Measurements from ENCODE around the gene TEX52. TPM values are rescaled to one million over a fixed set of nuclear protein-coding genes. Genes with fewer than 3 reads are reported as not detected.
A peak's percentile ranks its signal among the peaks of the same experiment; 100 is the strongest.

Gene TEX52
- total and polyA plus RNA-seq, 4 donors = not detected

- no peaks in the 10 kb centered on the region for H3K27me3 ChIP-seq (ENCODE audit: control insufficient read depth in 4 of 4, insufficient read depth in 4 of 4, low read length in 3 of 4)
- no peak overlapping the region for H3K9ac ChIP-seq (ENCODE audit: low read depth in 1 of 2, low read length in 2 of 2)
- TF ChIP-seq CTCF (IDR thresholded peaks at IDR 0.05; ENCODE audit: low read depth, low read length, missing input control) (no peak), GABPA (IDR thresholded peaks at IDR 0.05 in 1 of 2, conservative IDR thresholded peaks at IDR 0.05 in 1 of 2) (peak in 1 of 2 donors; percentile 58), REST (IDR thresholded peaks at IDR 0.05) (no peak), JUND (IDR thresholded peaks at IDR 0.05) (no peak), FOXA1 (IDR thresholded peaks at IDR 0.05) (no peak), NR2F2 (IDR thresholded peaks at IDR 0.05) (peak; percentile 83), SP1 (IDR thresholded peaks at IDR 0.05) (no peak), RXRA (IDR thresholded peaks at IDR 0.05) (peak in 1 of 2 donors; percentile 21)
- peaks cover 0 to 10% (median 2%) of the 10 kb centered on the region in 4 donors for H3K36me3 ChIP-seq (ENCODE audit: control insufficient read depth in 4 of 4, insufficient read depth in 3 of 4, low read depth in 1 of 4, low read length in 3 of 4)
- peaks cover 2 to 10% (median 8%) of the 10 kb centered on the region in 4 donors for H3K4me1 ChIP-seq (ENCODE audit: control insufficient read depth in 4 of 4, insufficient read depth in 4 of 4, low read length in 3 of 4)
- no peaks in the 10 kb centered on the region for H3K9me3 ChIP-seq (ENCODE audit: control insufficient read depth in 4 of 4, low read length in 3 of 4)
- H3K4me3 ChIP-seq (ENCODE audit: low read depth in 1 of 3, low read length in 3 of 3) = no peak overlapping the region
- no peak for DNase-seq (ENCODE audit: low spot score)
- whole genome bisulfite sequencing = 66% methylated on average over 6 of the region's 6 CpGs
- H3K27ac ChIP-seq (ENCODE audit: low read depth in 1 of 2, low read length in 2 of 2) = peak overlapping the region in 1 of 2 donors; percentile 9
Observed at GRCh38 chr12:2845280-2845679, 11.6 kb downstream of the TEX52 start.

- Histone ChIP-seq H3K9ac (ENCODE audit: low read depth in 1 of 2, low read length in 2 of 2) (no peak overlapping the region), H3K4me3 (ENCODE audit: low read depth in 1 of 3, low read length in 3 of 3) (no peak overlapping the region), H3K27ac (ENCODE audit: low read depth in 1 of 2, low read length in 2 of 2) (peak overlapping the region; percentile 9 to 42), H3K4me1 (ENCODE audit: control insufficient read depth in 4 of 4, insufficient read depth in 4 of 4, low read length in 3 of 4) (peaks cover 2 to 10% (median 8%) of the 10 kb centered on the region in 4 donors), H3K36me3 (ENCODE audit: control insufficient read depth in 4 of 4, insufficient read depth in 3 of 4, low read depth in 1 of 4, low read length in 3 of 4) (peaks cover 0 to 10% (median 2%) of the 10 kb centered on the region in 4 donors), H3K27me3 (ENCODE audit: control insufficient read depth in 4 of 4, insufficient read depth in 4 of 4, low read length in 3 of 4) (no peaks in the 10 kb centered on the region), H3K9me3 (ENCODE audit: control insufficient read depth in 4 of 4, low read length in 3 of 4) (no peaks in the 10 kb centered on the region)
- 91% methylated on average over 9 of the region's 9 CpGs for WGBS
- TF ChIP-seq JUND (IDR thresholded peaks at IDR 0.05) = no peak
- no peak for TF ChIP-seq SP1 (IDR thresholded peaks at IDR 0.05)
- no peak for TF ChIP-seq ATF3 (IDR thresholded peaks at IDR 0.05)
- TF ChIP-seq TAF1 (conservative IDR thresholded peaks at IDR 0.05) = no peak
- TF ChIP-seq NR2F2 (IDR thresholded peaks at IDR 0.05) = no peak
- TF ChIP-seq MAX (IDR thresholded peaks at IDR 0.05) = no peak
- TF ChIP-seq FOXA1 (IDR thresholded peaks at IDR 0.05) = no peak
- no peak for TF ChIP-seq CTCF (IDR thresholded peaks at IDR 0.05; ENCODE audit: low read depth, low read length, missing input control)
- TF ChIP-seq REST (IDR thresholded peaks at IDR 0.05) = no peak
- TF ChIP-seq EGR1 (IDR thresholded peaks at IDR 0.05; ENCODE audit: low read depth in 2 of 2) = no peak
- TF ChIP-seq GABPA (IDR thresholded peaks at IDR 0.05 in 1 of 2, conservative IDR thresholded peaks at IDR 0.05 in 1 of 2) = no peak
- TF ChIP-seq RXRA (IDR thresholded peaks at IDR 0.05) = no peak
- no peak for TF ChIP-seq FOXA2 (IDR thresholded peaks at IDR 0.05)
- no peak for TF ChIP-seq HNF4G (IDR thresholded peaks at IDR 0.05)
- TF ChIP-seq HNF4A (conservative IDR thresholded peaks at IDR 0.05) = no peak
- TF ChIP-seq RAD21 (IDR thresholded peaks at IDR 0.05) = no peak
- no peak for TF ChIP-seq ZBTB33 (IDR thresholded peaks at IDR 0.05)
- no peak for TF ChIP-seq YY1 (IDR thresholded peaks at IDR 0.05)
- DNase-seq (ENCODE audit: low spot score) = no peak
Observed at GRCh38 chr12:2844786-2845185, 12.1 kb downstream of the TEX52 start.

Data from liver (tissue), 9 donors.